ENCODE results near the gene GHDC.
"Not testable (repeated sequence)": the region's sequence is repeated elsewhere in the genome, so short reads cannot be mapped to it uniquely, and the experiment has no call there.

The GHDC gene

DNA sequence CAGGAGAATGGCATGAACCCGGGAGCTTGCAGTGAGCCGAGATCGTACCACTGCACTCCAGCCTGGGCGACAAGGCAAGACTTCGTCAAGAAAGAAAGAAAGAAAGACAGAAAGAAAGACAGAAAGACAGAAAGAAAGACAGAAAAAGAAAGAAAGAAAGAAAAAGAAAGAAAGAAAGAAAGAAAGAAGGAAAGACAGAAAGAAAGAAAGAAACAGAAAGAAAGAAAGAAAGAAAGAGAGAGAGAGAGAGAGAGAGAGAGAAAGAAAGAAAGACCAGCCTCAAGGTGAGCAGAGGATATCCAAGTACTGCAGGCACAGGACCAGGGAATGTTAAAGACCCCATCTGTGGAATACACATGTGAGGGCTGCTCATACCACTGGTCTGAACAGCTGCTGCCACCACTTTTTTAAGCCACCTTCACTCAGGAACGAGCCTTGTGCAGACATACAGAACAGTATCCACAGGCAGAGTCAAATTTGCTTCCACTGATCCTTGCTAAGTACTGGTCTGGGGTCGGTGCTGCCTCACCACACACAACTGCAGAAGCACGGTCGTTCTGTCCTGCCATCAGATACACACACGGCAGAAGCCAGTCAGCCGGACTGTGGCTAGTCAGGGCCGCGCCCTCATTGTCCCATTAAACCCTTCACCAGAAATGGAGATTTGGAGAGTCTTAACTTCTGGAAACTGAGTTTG is 47.2 kb downstream of the GHDC start:
- no peak for DNase-seq

DNA sequence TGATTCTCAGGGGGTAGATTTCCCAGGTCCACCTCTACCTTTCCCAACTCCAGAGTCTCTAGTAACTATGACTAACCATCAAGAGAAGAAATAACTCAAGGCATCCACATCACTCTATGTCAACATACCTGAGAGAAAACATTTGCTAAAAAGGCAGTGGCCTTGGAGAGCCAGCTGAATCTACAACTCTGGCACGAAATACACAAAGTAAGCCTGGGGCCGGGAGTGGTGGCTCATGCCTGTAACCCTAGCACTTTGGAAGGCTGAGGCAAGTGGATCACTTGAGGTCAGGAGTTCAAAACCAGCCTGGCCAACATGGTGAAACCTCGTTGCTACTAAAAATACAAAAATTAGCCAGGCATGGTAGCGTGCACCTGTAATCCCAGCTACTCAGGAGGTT is 51.2 kb downstream of the GHDC start:
- not testable (repeated sequence) for DNase-seq

DNA sequence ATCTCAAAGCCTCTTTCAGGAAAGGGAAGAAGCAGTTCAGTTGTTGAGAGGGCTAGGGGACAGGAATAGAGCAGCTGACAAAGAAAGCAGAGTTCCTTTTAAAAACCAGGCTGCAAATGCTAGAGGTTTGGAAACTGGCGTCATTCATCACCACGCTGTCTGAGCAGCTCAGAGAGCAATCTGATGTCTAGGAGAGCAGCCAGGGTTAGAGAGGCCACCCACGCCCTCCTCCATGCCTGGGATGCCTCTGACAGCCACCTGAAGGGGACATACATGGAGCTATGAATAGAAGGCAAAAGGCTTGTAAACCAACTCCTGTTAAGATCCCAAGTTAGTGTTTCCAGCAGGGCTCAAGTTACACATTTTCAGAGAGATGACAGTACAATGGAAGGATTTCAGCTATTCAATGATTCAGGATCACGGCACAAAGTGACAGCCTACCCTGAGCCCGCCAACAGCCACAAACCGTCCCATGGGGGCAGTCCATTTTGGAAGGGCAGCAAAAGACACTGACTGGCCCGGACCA is 51.9 kb downstream of the GHDC start:
- DNase-seq: no peak

DNA sequence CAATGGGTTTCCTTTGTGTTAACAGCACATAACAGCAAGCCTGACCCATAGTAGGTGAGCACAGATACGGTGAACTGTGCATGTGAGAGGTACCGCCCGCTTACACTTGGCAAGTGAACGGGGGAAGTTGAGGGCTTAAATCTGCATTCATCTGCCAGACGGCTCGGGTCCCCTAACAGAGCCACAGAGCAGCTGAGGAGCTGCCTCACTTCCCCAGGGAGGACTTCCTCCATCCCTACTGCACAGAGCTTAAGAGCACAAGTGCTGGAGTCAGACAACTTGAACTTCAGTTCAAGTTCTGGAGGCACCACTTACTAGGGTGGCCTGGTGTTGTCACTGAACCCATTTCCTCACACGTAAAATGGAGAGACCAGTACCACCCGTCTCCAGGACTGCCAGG is 52.9 kb downstream of the GHDC start:
- no peak for DNase-seq

DNA sequence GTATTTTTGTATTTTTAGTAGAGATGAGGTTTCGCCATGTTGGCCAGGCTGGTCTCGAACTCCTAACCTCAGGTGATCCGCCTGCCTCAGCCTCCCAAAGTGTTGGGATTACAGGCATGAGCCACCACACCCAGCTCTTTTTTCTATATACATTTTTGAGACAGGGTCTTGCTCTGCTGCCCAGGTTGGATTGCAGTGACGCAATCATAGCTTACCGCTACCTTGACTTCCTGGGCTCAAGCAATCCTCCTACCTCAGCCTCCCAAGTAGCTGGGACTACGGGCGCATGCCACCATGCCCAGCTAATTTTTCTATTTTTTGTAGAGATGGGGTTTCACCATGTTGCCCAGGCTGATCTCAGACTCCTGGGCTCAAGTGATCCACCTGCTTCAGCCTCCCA is 53.6 kb downstream of the GHDC start:
- not testable (repeated sequence) for DNase-seq

Measured in activated gamma-delta T cell treated with Interleukin-2 at 50 U/mL for 16 hours (primary cell).